PC-3 (cell line): ENCODE data around the gene MAGED2. TPM values are rescaled to one million over a fixed set of nuclear protein-coding genes. Genes with fewer than 3 reads are reported as not detected.
"Not testable (repeated sequence)": the region's sequence is repeated elsewhere in the genome, so short reads cannot be mapped to it uniquely, and the experiment has no call there.

Source experiments
- ATAC-seq: fragments of 200-7000 bp; cut with Tn5 transposase; 2 replicates; pipeline ENCODE4 v1.9.1; 2020; ENCODE audit warnings: mild to moderate bottlenecking, moderate library complexity
- BruUV-seq: library from RNA; stranded (reverse); fragments of 400-500 nt; replicated peaks from 2 replicates; lab custom pipeline; 2021; lab: Mats Ljungman, UMichigan
- CTCF ChIA-PET: fragments of 300-600 bp; sonication (Branson Sonifier 250); formaldehyde crosslinking; loops from one replicate; lab custom pipeline; 2022; ENCODE audit warnings: antibody characterized with exemption; lab: Charles Lee
- POLR2A ChIA-PET: fragments of 300-600 bp; sonication (Branson Sonifier 250); formaldehyde crosslinking; loops from one replicate; lab custom pipeline; 2022; ENCODE audit warnings: antibody characterized with exemption; ENCODE audit not compliant: unreplicated experiment; lab: Charles Lee
- DNase-seq: peaks from one replicate; pipeline ENCODE4 v3.0.0-alpha.2; 2015
- H2AFZ ChIP-seq: fragments of 300-600 bp; sonication (generic); 2 replicates; pipeline ENCODE4 v1.6.0; 2016; ENCODE audit warnings: antibody characterized with exemption, low read length
- H3F3A ChIP-seq: fragments of 300-600 bp; sonication (generic); one replicate; pipeline ENCODE4 v1.6.0; 2017; ENCODE audit warnings: antibody characterized with exemption, low read length, control low read depth, mild to moderate bottlenecking; ENCODE audit not compliant: unreplicated experiment
- H3K27ac ChIP-seq: fragments of 300-600 bp; sonication (generic); 2 replicates; pipeline ENCODE4 v1.5.1; 2016; ENCODE audit warnings: mild to moderate bottlenecking, low read length
- H3K27me3 ChIP-seq: fragments of 300-600 bp; sonication (generic); 2 replicates; pipeline ENCODE4 v1.6.1; 2016; ENCODE audit warnings: low read length, mixed read lengths
- H3K36me3 ChIP-seq: fragments of 300-600 bp; sonication (generic); 2 replicates; pipeline ENCODE4 v1.6.1; 2016; ENCODE audit warnings: low read depth, mixed run types, low read length, mixed read lengths
- H3K4me1 ChIP-seq: fragments of 300-600 bp; sonication (generic); 2 replicates; pipeline ENCODE4 v1.5.1; 2016; ENCODE audit warnings: low read length; ENCODE audit not compliant: insufficient read depth
- H3K4me2 ChIP-seq: fragments of 300-600 bp; sonication (generic); 2 replicates; pipeline ENCODE4 v1.6.0; 2016; ENCODE audit warnings: low read length
- H3K4me3 ChIP-seq: fragments of 300-600 bp; sonication (generic); 2 replicates; pipeline ENCODE4 v1.5.1; 2016; ENCODE audit warnings: mild to moderate bottlenecking, low read length, mixed read lengths
- H3K79me2 ChIP-seq: fragments of 300-600 bp; sonication (generic); 2 replicates; pipeline ENCODE4 v1.6.1; 2017; ENCODE audit warnings: low read length, mixed read lengths
- H3K9ac ChIP-seq: fragments of 300-600 bp; sonication (generic); 2 replicates; pipeline ENCODE4 v1.6.0; 2016; ENCODE audit warnings: mild to moderate bottlenecking, low read length
- H3K9me2 ChIP-seq: fragments of 300-600 bp; sonication (generic); replicated peaks from 2 replicates; pipeline ENCODE4 v1.6.1; 2016; ENCODE audit warnings: mixed run types, low read length, mixed read lengths
- H3K9me3 ChIP-seq: fragments of 300-600 bp; sonication (generic); 2 replicates; pipeline ENCODE4 v1.6.1; 2016; ENCODE audit warnings: low read length, mixed read lengths
- H4K20me1 ChIP-seq: fragments of 300-600 bp; sonication (generic); 2 replicates; pipeline ENCODE4 v1.6.1; 2016; ENCODE audit warnings: low read length, mixed read lengths
- EZH2 ChIP-seq: fragments of 300-600 bp; sonication (generic); IDR thresholded peaks from one replicate; pipeline ENCODE4 v1.6.1; 2017; ENCODE audit warnings: antibody characterized with exemption, mild to moderate bottlenecking, low read length; ENCODE audit not compliant: unreplicated experiment
- EZH2phosphoT487 ChIP-seq: fragments of 300-600 bp; sonication (generic); IDR thresholded peaks from 2 replicates; pipeline ENCODE4 v1.6.1; 2018; ENCODE audit warnings: mild to moderate bottlenecking, antibody characterized with exemption, low read length, borderline replicate concordance
- intact Hi-C: fragments of 100-400 bp; cut with micrococcal nuclease; formaldehyde crosslinking; loops from 2 replicates; pipeline ENCODE4 v1.9.0; 2023
- total RNA-seq: library from RNA; depleted of rRNA; stranded (reverse); fragments of >200 nt; gene quantifications from 2 replicates; pipeline ENCODE4 v1.2.3, GENCODE V29; 2014
- TF ChIP-seq, protein P1 (sequence below): fragments of 300-600 bp; sonication (generic); conservative IDR thresholded peaks from 2 replicates; pipeline ENCODE4 v1.5.1; 2017; ENCODE audit warnings: antibody characterized with exemption, low read depth, mild to moderate bottlenecking, low read length

MAGED2 gene
- total RNA-seq, 1 experiment from 2014 or later: 61.4 TPM

DNA sequence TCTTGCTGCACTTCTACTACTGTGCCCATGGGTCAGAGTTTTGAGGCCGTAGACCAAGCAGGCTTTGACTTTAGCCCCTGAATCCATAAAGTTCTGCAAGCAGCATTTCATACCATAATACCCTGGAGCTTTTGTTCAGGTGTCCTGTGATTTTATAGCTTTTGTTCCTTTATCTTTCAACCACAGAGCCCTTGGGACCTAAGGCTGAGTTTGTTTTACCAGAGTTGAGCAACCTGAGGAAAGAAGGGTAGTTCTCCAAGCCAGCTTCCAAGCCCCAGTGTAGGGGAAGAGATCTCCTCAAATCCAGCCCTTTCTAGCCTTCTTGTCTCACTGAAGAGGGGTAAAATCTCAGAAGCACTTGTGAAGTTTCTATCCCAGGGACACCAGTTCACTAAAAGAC, 35.1 kb downstream of the MAGED2 start:
- POLR2A ChIA-PET: no interaction called here
- no peaks in the 10 kb centered on the region for H4K20me1 ChIP-seq
- H3K9ac ChIP-seq: no peak overlapping the region
- no peak for ATAC-seq
- DNase-seq: no peak
- no peaks in the 10 kb centered on the region for H3K79me2 ChIP-seq
- H3K9me2 ChIP-seq: no peaks in the 10 kb centered on the region
- CTCF ChIA-PET: no interaction called here
- no peak overlapping the region for H3K4me3 ChIP-seq
- no peaks in the 10 kb centered on the region for H3F3A ChIP-seq
- no peak overlapping the region for H3K4me2 ChIP-seq
- intact Hi-C loops: no loop called here
- no peaks in the 10 kb centered on the region for H3K4me1 ChIP-seq
- BruUV-seq: no TSS peak
- H3K9me3 ChIP-seq: no peaks in the 10 kb centered on the region
- no peak overlapping the region for H2AFZ ChIP-seq
- peaks cover 11% of the 10 kb centered on the region; the same call in 1 of the 2 replicates for H3K27me3 ChIP-seq
- no peaks in the 10 kb centered on the region for H3K36me3 ChIP-seq
- H3K27ac ChIP-seq: no peak overlapping the region
- no peak for TF ChIP-seq EZH2phosphoT487
- TF ChIP-seq, protein P1, sequence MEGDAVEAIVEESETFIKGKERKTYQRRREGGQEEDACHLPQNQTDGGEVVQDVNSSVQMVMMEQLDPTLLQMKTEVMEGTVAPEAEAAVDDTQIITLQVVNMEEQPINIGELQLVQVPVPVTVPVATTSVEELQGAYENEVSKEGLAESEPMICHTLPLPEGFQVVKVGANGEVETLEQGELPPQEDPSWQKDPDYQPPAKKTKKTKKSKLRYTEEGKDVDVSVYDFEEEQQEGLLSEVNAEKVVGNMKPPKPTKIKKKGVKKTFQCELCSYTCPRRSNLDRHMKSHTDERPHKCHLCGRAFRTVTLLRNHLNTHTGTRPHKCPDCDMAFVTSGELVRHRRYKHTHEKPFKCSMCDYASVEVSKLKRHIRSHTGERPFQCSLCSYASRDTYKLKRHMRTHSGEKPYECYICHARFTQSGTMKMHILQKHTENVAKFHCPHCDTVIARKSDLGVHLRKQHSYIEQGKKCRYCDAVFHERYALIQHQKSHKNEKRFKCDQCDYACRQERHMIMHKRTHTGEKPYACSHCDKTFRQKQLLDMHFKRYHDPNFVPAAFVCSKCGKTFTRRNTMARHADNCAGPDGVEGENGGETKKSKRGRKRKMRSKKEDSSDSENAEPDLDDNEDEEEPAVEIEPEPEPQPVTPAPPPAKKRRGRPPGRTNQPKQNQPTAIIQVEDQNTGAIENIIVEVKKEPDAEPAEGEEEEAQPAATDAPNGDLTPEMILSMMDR: no peak
- no peak for TF ChIP-seq EZH2

DNA sequence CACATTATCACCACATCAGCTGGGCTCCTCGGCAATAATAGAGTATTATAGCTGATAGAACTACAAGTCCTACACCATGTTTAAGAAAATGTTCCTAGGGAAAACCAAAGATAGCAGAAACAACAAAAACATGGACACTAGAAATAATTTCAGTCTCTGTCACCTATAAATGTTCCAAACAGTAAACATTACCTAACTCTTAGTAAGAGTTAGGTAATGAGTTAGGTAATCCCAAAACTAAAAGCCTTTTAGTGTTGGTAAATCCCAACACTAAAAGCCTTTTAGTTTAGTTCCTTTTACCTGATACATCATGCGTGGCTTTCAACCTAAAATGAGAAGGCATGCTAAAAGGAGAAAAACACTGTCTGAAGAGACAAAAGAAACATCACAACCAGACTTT, 35.5 kb downstream of the MAGED2 start:
- no peak overlapping the region for H3K9ac ChIP-seq
- H3K4me2 ChIP-seq: no peak overlapping the region
- no peaks in the 10 kb centered on the region for H3K9me2 ChIP-seq
- BruUV-seq: no TSS peak
- H3K27me3 ChIP-seq: peaks cover 11% of the 10 kb centered on the region; the same call in 1 of the 2 replicates
- ATAC-seq: no peak
- no peak overlapping the region for H3K27ac ChIP-seq
- H4K20me1 ChIP-seq: no peaks in the 10 kb centered on the region
- H2AFZ ChIP-seq: no peak overlapping the region
- no peaks in the 10 kb centered on the region for H3K79me2 ChIP-seq
- no peak for TF ChIP-seq EZH2phosphoT487
- TF ChIP-seq EZH2: no peak
- TF ChIP-seq, protein P1: no peak
- POLR2A ChIA-PET: no interaction called here
- H3K4me3 ChIP-seq: no peak overlapping the region
- no peaks in the 10 kb centered on the region for H3K9me3 ChIP-seq
- no peaks in the 10 kb centered on the region for H3F3A ChIP-seq
- intact Hi-C loops: no loop called here
- CTCF ChIA-PET: no interaction called here
- no peaks in the 10 kb centered on the region for H3K4me1 ChIP-seq
- DNase-seq: no peak
- no peaks in the 10 kb centered on the region for H3K36me3 ChIP-seq

DNA sequence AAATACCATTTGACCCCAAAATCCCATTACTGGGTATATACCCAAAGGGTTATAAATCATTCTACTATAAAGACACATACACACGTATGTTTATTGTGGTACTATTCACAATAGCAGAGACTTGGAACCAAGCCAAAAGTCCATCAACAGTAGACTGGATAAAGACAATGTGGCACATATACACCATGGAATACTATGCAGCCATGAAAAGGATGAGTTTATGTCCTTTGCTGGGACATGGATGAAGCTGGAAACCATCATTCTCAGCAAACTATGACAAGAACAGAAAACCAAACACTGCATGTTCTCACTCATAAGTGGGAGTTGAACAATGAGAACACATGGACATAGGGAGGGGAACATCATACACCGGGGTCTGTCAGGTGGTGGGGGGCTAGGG, 40.2 kb downstream of the MAGED2 start:
- H3K4me1 ChIP-seq, CTCF ChIA-PET, H3K9me2 ChIP-seq, ATAC-seq, H3K4me2 ChIP-seq, H3K9ac ChIP-seq, H3F3A ChIP-seq, H3K36me3 ChIP-seq, H4K20me1 ChIP-seq, intact Hi-C loops, BruUV-seq, DNase-seq, H3K79me2 ChIP-seq, H3K27ac ChIP-seq, H3K9me3 ChIP-seq, H2AFZ ChIP-seq, H3K4me3 ChIP-seq, POLR2A ChIA-PET: not testable (repeated sequence)
- H3K27me3 ChIP-seq: peaks cover 11% of the 10 kb centered on the region; the same call in 1 of the 2 replicates
